IPS-20b (cell line): ENCODE results near the gene ZNF835.

Experiments used
- H3K27ac ChIP-seq: one replicate; pipeline ENCODE4 v1.5.1; 2013; ENCODE audit warnings: low read length
- H3K27me3 ChIP-seq: 2 replicates; pipeline ENCODE4 v1.6.1; 2013; ENCODE audit warnings: mild to moderate bottlenecking, low read length, inconsistent platforms; ENCODE audit not compliant: insufficient read depth
- H3K36me3 ChIP-seq: 2 replicates; pipeline ENCODE4 v1.6.1; 2013; ENCODE audit warnings: low read depth, mild to moderate bottlenecking, inconsistent platforms, low read length, moderate library complexity; ENCODE audit not compliant: insufficient read depth
- H3K4me1 ChIP-seq: 2 replicates; pipeline ENCODE4 v1.6.1; 2013; ENCODE audit warnings: mild to moderate bottlenecking, control low read depth, inconsistent platforms, low read length, moderate library complexity; ENCODE audit not compliant: insufficient read depth
- H3K4me3 ChIP-seq: 2 replicates; pipeline ENCODE4 v1.5.1; 2013; ENCODE audit warnings: mild to moderate bottlenecking, low read length, inconsistent platforms
- H3K9ac ChIP-seq: 2 replicates; pipeline ENCODE4 v1.6.1; 2013; ENCODE audit warnings: low read depth, mild to moderate bottlenecking, inconsistent platforms, low read length, moderate library complexity
- H3K9me3 ChIP-seq: 2 replicates; pipeline ENCODE4 v1.6.1; 2013; ENCODE audit warnings: mild to moderate bottlenecking, low read depth, low read length, inconsistent platforms; ENCODE audit not compliant: insufficient read depth

ZNF835 gene

GRCh38 chr19:56671613-56671994 is at the start of gene ZNF835:
Gene ZNF835 (minus strand): TSS chr19:56671757. CDS start chr19:56665198, 6,559 bp downstream.
- Histone ChIP-seq H3K9me3 (peaks cover 82% of the 10 kb centered on the region), H3K4me1 (no peaks in the 10 kb centered on the region), H3K4me3 (no peak within 1 kb of the TSS)

GRCh38 chr19:56720281-56720680 is 48.7 kb upstream of the ZNF835 start:
- no peaks in the 10 kb centered on the region for H3K4me1 ChIP-seq
- H3K9me3 ChIP-seq: peaks cover 86% of the 10 kb centered on the region
- H3K4me3 ChIP-seq: no peak overlapping the region
- no peaks in the 10 kb centered on the region for H3K36me3 ChIP-seq
- no peak overlapping the region for H3K27ac ChIP-seq
- H3K27me3 ChIP-seq: no peaks in the 10 kb centered on the region
- H3K9ac ChIP-seq: no peak overlapping the region

More at GRCh38 chr19:56671613-56671994, at the start of gene ZNF835:
- no peak within 1 kb of the TSS for H3K9ac ChIP-seq
- H3K36me3 ChIP-seq: no peaks in the 10 kb centered on the region
- no peaks in the 10 kb centered on the region for H3K27me3 ChIP-seq
- H3K27ac ChIP-seq: no peak within 1 kb of the TSS

- peaks cover 78% of the 10 kb centered on the region for H3K9me3 ChIP-seq
- H3K4me1 ChIP-seq: no peaks in the 10 kb centered on the region
- H3K4me3 ChIP-seq: no peak overlapping the region
- H3K36me3 ChIP-seq: no peaks in the 10 kb centered on the region
- H3K9ac ChIP-seq: no peak overlapping the region
- H3K27me3 ChIP-seq: no peaks in the 10 kb centered on the region
- H3K27ac ChIP-seq: no peak overlapping the region
Measured at GRCh38 chr19:56718231-56718630, 46.7 kb upstream of the ZNF835 start.

- Histone ChIP-seq H3K4me1 (no peaks in the 10 kb centered on the region), H3K27ac (no peak overlapping the region), H3K4me3 (no peak overlapping the region), H3K9me3 (peaks cover 85% of the 10 kb centered on the region), H3K9ac (no peak overlapping the region), H3K27me3 (no peaks in the 10 kb centered on the region), H3K36me3 (no peaks in the 10 kb centered on the region)
Measured at GRCh38 chr19:56712611-56713276, 41.2 kb upstream of the ZNF835 start.

- H3K27me3 ChIP-seq: no peaks in the 10 kb centered on the region
- H3K4me1 ChIP-seq: no peaks in the 10 kb centered on the region
- H3K4me3 ChIP-seq: no peak overlapping the region
- no peak overlapping the region for H3K27ac ChIP-seq
- H3K9ac ChIP-seq: no peak overlapping the region
- no peaks in the 10 kb centered on the region for H3K36me3 ChIP-seq
- peaks cover 88% of the 10 kb centered on the region for H3K9me3 ChIP-seq
Measured at GRCh38 chr19:56710437-56710836, 38.9 kb upstream of the ZNF835 start.

- Histone ChIP-seq H3K9ac (no peak overlapping the region), H3K9me3 (peaks cover 90% of the 10 kb centered on the region), H3K4me1 (no peaks in the 10 kb centered on the region), H3K36me3 (no peaks in the 10 kb centered on the region), H3K27ac (no peak overlapping the region), H3K27me3 (no peaks in the 10 kb centered on the region), H3K4me3 (no peak overlapping the region)
Measured at GRCh38 chr19:56707821-56708220, 36.3 kb upstream of the ZNF835 start.

- Histone ChIP-seq H3K4me1 (no peaks in the 10 kb centered on the region), H3K36me3 (no peaks in the 10 kb centered on the region), H3K9me3 (peaks cover 90% of the 10 kb centered on the region), H3K9ac (no peak overlapping the region), H3K27me3 (no peaks in the 10 kb centered on the region), H3K4me3 (no peak overlapping the region), H3K27ac (no peak overlapping the region)
Measured at GRCh38 chr19:56705939-56706338, 34.4 kb upstream of the ZNF835 start.

- peaks cover 89% of the 10 kb centered on the region for H3K9me3 ChIP-seq
- H3K27ac ChIP-seq: no peak overlapping the region
- no peak overlapping the region for H3K9ac ChIP-seq
- no peaks in the 10 kb centered on the region for H3K36me3 ChIP-seq
- no peak overlapping the region for H3K4me3 ChIP-seq
- no peaks in the 10 kb centered on the region for H3K4me1 ChIP-seq
- H3K27me3 ChIP-seq: no peaks in the 10 kb centered on the region
Measured at GRCh38 chr19:56701895-56702294, 30.3 kb upstream of the ZNF835 start.

GRCh38 chr19:56699552-56699951 is 28.0 kb upstream of the ZNF835 start:
- Histone ChIP-seq H3K27me3 (no peaks in the 10 kb centered on the region), H3K4me1 (no peaks in the 10 kb centered on the region), H3K9me3 (peaks cover 75% of the 10 kb centered on the region), H3K36me3 (no peaks in the 10 kb centered on the region), H3K27ac (no peak overlapping the region), H3K4me3 (no peak overlapping the region), H3K9ac (no peak overlapping the region)

- Histone ChIP-seq H3K27ac (no peak overlapping the region), H3K4me3 (peak overlapping the region; percentile 29), H3K9me3 (peaks cover 45% of the 10 kb centered on the region), H3K9ac (no peak overlapping the region), H3K27me3 (no peaks in the 10 kb centered on the region), H3K4me1 (no peaks in the 10 kb centered on the region), H3K36me3 (no peaks in the 10 kb centered on the region)
Measured at GRCh38 chr19:56692206-56692895, 20.8 kb upstream of the ZNF835 start.

GRCh38 chr19:56690670-56691069 is 19.1 kb upstream of the ZNF835 start:
- no peaks in the 10 kb centered on the region for H3K27me3 ChIP-seq
- H3K9ac ChIP-seq: no peak overlapping the region
- H3K9me3 ChIP-seq: peaks cover 50% of the 10 kb centered on the region
- H3K4me3 ChIP-seq: no peak overlapping the region
- no peaks in the 10 kb centered on the region for H3K4me1 ChIP-seq
- no peak overlapping the region for H3K27ac ChIP-seq
- H3K36me3 ChIP-seq: no peaks in the 10 kb centered on the region

- H3K4me1 ChIP-seq: no peaks in the 10 kb centered on the region
- no peak overlapping the region for H3K27ac ChIP-seq
- no peaks in the 10 kb centered on the region for H3K36me3 ChIP-seq
- no peak overlapping the region for H3K9ac ChIP-seq
- H3K4me3 ChIP-seq: no peak overlapping the region
- no peaks in the 10 kb centered on the region for H3K27me3 ChIP-seq
- H3K9me3 ChIP-seq: peaks cover 61% of the 10 kb centered on the region
Measured at GRCh38 chr19:56689198-56689597, 17.6 kb upstream of the ZNF835 start.
